Thoracic aorta (tissue), 2 donors: ENCODE results near the gene TMSB4X. TPM values are rescaled to one million over a fixed set of nuclear protein-coding genes. Genes with fewer than 3 reads are reported as not detected.
A peak's percentile ranks its signal among the peaks of the same experiment; 100 is the strongest.

Experiments
- ATAC-seq: fragments of 150-250 bp; one replicate; pipeline ENCODE4 v1.8.0; 2017; ENCODE audit warnings: low read depth; ENCODE audit not compliant: insufficient number of reproducible peaks, low FRiP score
- DNase-seq: peaks from one replicate; pipeline ENCODE4 v3.0.0-alpha.2; 2020; ENCODE audit warnings: low spot score
- H3K27ac ChIP-seq, 2 donors: fragments of 200-600 bp; sonication (generic); 1 replicate in 1 of 2; 2 replicates in 1 of 2; pipeline ENCODE4 v1.5.1; 2016; ENCODE audit warnings: mild to moderate bottlenecking in 2 of 2, moderate library complexity in 2 of 2
- H3K27me3 ChIP-seq: fragments of 200-600 bp; sonication (generic); replicated peaks from 2 replicates; pipeline ENCODE4 v1.6.0; 2016; ENCODE audit warnings: mild to moderate bottlenecking; ENCODE audit not compliant: insufficient read depth
- H3K36me3 ChIP-seq: fragments of 200-600 bp; sonication (generic); one replicate; pipeline ENCODE4 v1.5.1; 2016
- H3K4me1 ChIP-seq, 2 donors: fragments of 200-600 bp; sonication (generic); 1 replicate in 1 of 2; 2 replicates in 1 of 2; pipeline versions ENCODE4 v1.5.1 to v1.6.0; 2016; ENCODE audit warnings: low read depth in 2 of 2, mild to moderate bottlenecking in 1 of 2; ENCODE audit not compliant: control insufficient read depth in 1 of 2
- H3K4me3 ChIP-seq: fragments of 200-600 bp; sonication (generic); 2 replicates; pipeline ENCODE4 v1.5.1; 2016; ENCODE audit warnings: mild to moderate bottlenecking
- H3K9me3 ChIP-seq: fragments of 200-600 bp; sonication (generic); 2 replicates; pipeline ENCODE4 v1.5.1; 2016
- CTCF ChIP-seq: fragments of 200-600 bp; sonication (generic); IDR thresholded peaks from one replicate; pipeline ENCODE4 v1.5.1; 2019; ENCODE audit warnings: antibody characterized with exemption
- total RNA-seq, 2 donors: library from RNA; depleted of rRNA; stranded (reverse); fragments of >200 nt; gene quantifications; one replicate each; pipeline versions ENCODE4 v1.1.0 to v1.2.3, GENCODE V29; 2016

TMSB4X gene
- total RNA-seq, 2 donors from 2014 or later: 3,886 to 3,920 TPM

- ATAC-seq (no peak), DNase-seq (no peak)
- no peaks in the 10 kb centered on the region for H3K9me3 ChIP-seq
- no peaks in the 10 kb centered on the region for H3K27me3 ChIP-seq
- no peak overlapping the region for H3K4me3 ChIP-seq
- no peaks in the 10 kb centered on the region for H3K36me3 ChIP-seq
- H3K4me1 ChIP-seq: peaks cover 4 to 15% of the 10 kb centered on the region in 2 donors
- TF ChIP-seq CTCF: no peak
- peak overlapping the region in 1 of 2 donors; percentile 52 for H3K27ac ChIP-seq
Observed at GRCh38 chrX:12947545-12948235, 27.2 kb upstream of the TMSB4X start.

GRCh38 chrX:12948495-12948894 is 26.4 kb upstream of the TMSB4X start:
- no peak for TF ChIP-seq CTCF
- H3K27ac ChIP-seq: no peak overlapping the region
- H3K4me3 ChIP-seq: no peak overlapping the region
- no peak for DNase-seq
- no peaks in the 10 kb centered on the region for H3K9me3 ChIP-seq
- H3K36me3 ChIP-seq: no peaks in the 10 kb centered on the region
- no peaks in the 10 kb centered on the region for H3K27me3 ChIP-seq
- no peak for ATAC-seq
- peaks cover 4 to 15% of the 10 kb centered on the region in 2 donors for H3K4me1 ChIP-seq

DNA sequence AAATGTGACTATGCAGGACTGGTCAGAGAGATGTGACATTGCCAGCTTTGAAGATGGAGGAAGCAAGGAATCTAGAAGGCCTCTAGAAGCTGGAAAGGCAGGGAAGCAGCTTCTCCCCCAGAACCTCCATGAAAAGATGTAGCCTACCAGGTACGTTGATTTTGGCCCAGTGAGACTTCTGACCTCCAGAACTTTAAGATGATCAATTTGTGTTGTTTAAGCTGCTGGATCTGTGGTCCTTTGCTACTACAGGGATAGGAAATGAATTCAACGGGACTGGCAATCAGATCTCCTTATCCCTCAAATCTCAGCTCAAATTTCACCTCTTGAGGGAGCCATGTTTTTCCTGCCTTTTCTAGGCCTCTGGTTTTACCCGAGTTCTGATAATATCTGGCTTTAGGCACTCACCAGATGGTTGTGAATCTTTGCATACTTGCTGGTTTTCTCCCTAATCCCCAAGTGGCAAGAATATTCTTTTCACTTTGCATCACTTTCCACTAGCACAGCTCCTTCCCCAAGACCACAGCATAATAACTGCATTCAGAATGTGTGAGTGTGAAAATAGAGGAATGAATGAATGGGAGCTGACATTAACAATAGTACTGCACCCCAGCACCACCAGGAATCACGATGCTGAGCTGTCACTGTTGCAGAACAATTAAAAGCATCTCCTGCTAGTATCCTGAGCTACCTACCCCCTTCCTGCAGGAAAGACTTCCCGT is 25.5 kb upstream of the TMSB4X start:
- Histone ChIP-seq H3K4me1 (peaks cover 4 to 15% of the 10 kb centered on the region in 2 donors), H3K27me3 (no peaks in the 10 kb centered on the region), H3K4me3 (peak overlapping the region; percentile 44), H3K27ac (peak overlapping the region; percentile 79 to 81), H3K9me3 (no peaks in the 10 kb centered on the region), H3K36me3 (no peaks in the 10 kb centered on the region)
- TF ChIP-seq CTCF: no peak
- no peak for DNase-seq
- no peak for ATAC-seq

DNA sequence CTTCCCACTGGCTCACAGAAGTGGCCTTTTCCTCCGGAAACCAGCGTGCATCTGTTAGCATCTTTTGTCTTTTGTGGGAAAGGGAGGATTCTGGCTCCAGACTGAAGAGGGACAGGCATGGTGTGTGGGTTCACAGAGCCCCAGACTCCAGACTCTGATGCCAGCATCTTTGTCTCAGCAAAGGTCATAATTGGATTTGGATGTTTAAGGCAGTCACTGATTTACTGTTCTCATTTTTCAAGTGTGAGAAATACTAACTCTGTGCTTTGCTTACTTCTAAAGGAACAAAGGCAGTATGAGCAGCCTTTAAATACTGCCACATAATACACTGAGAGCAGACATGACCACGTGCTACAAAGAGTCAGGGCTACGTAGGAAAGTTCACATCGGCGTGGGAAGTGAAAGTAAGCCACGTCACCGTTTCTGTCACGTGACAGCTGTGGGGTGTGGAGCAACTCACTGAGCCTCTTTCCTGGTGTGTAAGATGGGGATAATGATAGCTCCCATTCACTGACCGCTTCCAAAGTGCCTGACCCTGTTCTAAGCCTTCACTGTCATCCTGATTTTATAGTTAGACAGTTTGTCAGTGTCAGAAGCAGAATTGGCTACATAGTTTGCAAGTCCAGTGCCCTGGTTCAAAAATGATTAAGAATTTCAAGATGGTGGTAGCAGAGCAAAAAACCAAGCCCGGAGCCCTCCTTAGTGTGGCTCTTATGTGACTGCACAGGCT is 24.8 kb upstream of the TMSB4X start:
- ATAC-seq (peak; percentile 93), DNase-seq (peak; percentile 54)
- Histone ChIP-seq H3K27me3 (no peaks in the 10 kb centered on the region), H3K36me3 (no peaks in the 10 kb centered on the region), H3K4me1 (peaks cover 4 to 15% of the 10 kb centered on the region in 2 donors), H3K27ac (peak overlapping the region; percentile 79 to 81), H3K4me3 (peak overlapping the region; percentile 44), H3K9me3 (no peaks in the 10 kb centered on the region)
- no peak for TF ChIP-seq CTCF
